HG02759 (cell line): ENCODE data around the gene SLC6A1.

Experiments used
- ATAC-seq: cut with Tn5 transposase; IDR thresholded peaks from one replicate; pipeline ENCODE4 v1.9.1; 2021; ENCODE audit warnings: mild to moderate bottlenecking, moderate library complexity; ENCODE audit not compliant: unreplicated experiment

SLC6A1 gene

GRCh38 chr3:10970306-10970960, 22.1 kb upstream of the SLC6A1 start:
- no peak for ATAC-seq

- no peak for ATAC-seq
These were observed 20.3 kb upstream of the SLC6A1 start for GRCh38 chr3:10972072-10972782.

- no peak for ATAC-seq
These were observed 19.4 kb upstream of the SLC6A1 start for GRCh38 chr3:10973046-10973595.

- no peak for ATAC-seq
These were observed 18.4 kb upstream of the SLC6A1 start for GRCh38 chr3:10974131-10974530.

- ATAC-seq: no peak
These were observed 17.7 kb upstream of the SLC6A1 start for GRCh38 chr3:10974746-10975375.

GRCh38 chr3:10975695-10976234, 16.8 kb upstream of the SLC6A1 start:
- ATAC-seq: no peak

- ATAC-seq: no peak
These were observed 15.8 kb upstream of the SLC6A1 start for GRCh38 chr3:10976770-10977169.

GRCh38 chr3:10977892-10978510, 14.5 kb upstream of the SLC6A1 start:
- no peak for ATAC-seq

GRCh38 chr3:10978956-10979355, 13.6 kb upstream of the SLC6A1 start:
- no peak for ATAC-seq

- no peak for ATAC-seq
These were observed 12.2 kb upstream of the SLC6A1 start for GRCh38 chr3:10980312-10980711.

GRCh38 chr3:10981031-10981430, 11.5 kb upstream of the SLC6A1 start:
- no peak for ATAC-seq

- no peak for ATAC-seq
These were observed 10.6 kb upstream of the SLC6A1 start for GRCh38 chr3:10981961-10982360.

- no peak for ATAC-seq
These were observed 9.8 kb upstream of the SLC6A1 start for GRCh38 chr3:10982782-10983181.

- ATAC-seq: no peak
These were observed 9.2 kb upstream of the SLC6A1 start for GRCh38 chr3:10983219-10983916.

- ATAC-seq: no peak
These were observed 8.1 kb upstream of the SLC6A1 start for GRCh38 chr3:10984371-10984896.

- no peak for ATAC-seq
These were observed 7.4 kb upstream of the SLC6A1 start for GRCh38 chr3:10985181-10985580.

GRCh38 chr3:10986592-10986991, 6.0 kb upstream of the SLC6A1 start:
- ATAC-seq: no peak

GRCh38 chr3:10988001-10988665, 4.4 kb upstream of the SLC6A1 start:
- no peak for ATAC-seq

- ATAC-seq: no peak
These were observed 3.5 kb upstream of the SLC6A1 start for GRCh38 chr3:10988991-10989484.
